Keratinocyte (primary cell): ENCODE measurements around the gene UVSSA. TPM values are rescaled to one million over a fixed set of nuclear protein-coding genes. Genes with fewer than 3 reads are reported as not detected.

Source experiments
- DNase-seq: peaks from one replicate; pipeline ENCODE4 v3.0.0-alpha.2; 2011; ENCODE audit warnings: low read depth, missing footprints, low spot score
- FAIRE-seq: peaks from 2 replicates; lab custom pipeline; 2011; peaks lifted over from hg19 to GRCh38; lab: Jason Lieb, UNC
- H2AFZ ChIP-seq: 2 replicates; pipeline ENCODE4 v1.6.0; 2012; ENCODE audit warnings: low read length, control low read depth, inconsistent platforms; ENCODE audit not compliant: control insufficient read depth
- H3K27ac ChIP-seq: 2 replicates; pipeline ENCODE4 v1.5.1; 2011; ENCODE audit warnings: low read length; ENCODE audit not compliant: control insufficient read depth, insufficient read depth
- H3K27me3 ChIP-seq: 3 replicates; pipeline ENCODE4 v1.6.0; 2011; ENCODE audit warnings: low read length; ENCODE audit not compliant: control insufficient read depth, insufficient read depth; ENCODE audit errors: extremely low read depth
- H3K36me3 ChIP-seq, 2 experiments: 2 replicates in 1 of 2; 3 replicates in 1 of 2; pipeline ENCODE4 v1.5.1; 2011; ENCODE audit warnings: low read length in 2 of 2, mild to moderate bottlenecking in 1 of 2; ENCODE audit not compliant: control insufficient read depth in 2 of 2, insufficient read depth in 2 of 2; ENCODE audit errors: extremely low read depth in 1 of 2
- H3K4me1 ChIP-seq: 3 replicates; pipeline ENCODE4 v1.5.1; 2011; ENCODE audit warnings: low read length; ENCODE audit not compliant: control insufficient read depth, insufficient read depth; ENCODE audit errors: extremely low read depth
- H3K4me2 ChIP-seq: 3 replicates; pipeline ENCODE4 v1.6.0; 2011; ENCODE audit warnings: low read depth, low read length; ENCODE audit not compliant: control insufficient read depth, insufficient read depth; ENCODE audit errors: extremely low read depth
- H3K4me3 ChIP-seq, 3 experiments: fragments of 200-600 bp in 1 of 3; sonication (generic) in 1 of 3; 2 replicates in 2 of 3; 3 replicates in 1 of 3; pipeline ENCODE4 v1.5.1; 2011 to 2016; ENCODE audit warnings: low read length in 3 of 3, mild to moderate bottlenecking in 3 of 3, control low read depth in 2 of 3, inconsistent platforms in 1 of 3, low read depth in 1 of 3, mixed read lengths in 1 of 3, mixed run types in 1 of 3, moderate library complexity in 1 of 3; ENCODE audit not compliant: control insufficient read depth in 2 of 3, insufficient read depth in 2 of 3; ENCODE audit errors: extremely low read depth in 1 of 3
- H3K79me2 ChIP-seq: 2 replicates; pipeline ENCODE4 v1.6.0; 2012; ENCODE audit warnings: low read length; ENCODE audit not compliant: control insufficient read depth, insufficient read depth
- H3K9ac ChIP-seq: 3 replicates; pipeline ENCODE4 v1.6.0; 2011; ENCODE audit warnings: low read length; ENCODE audit not compliant: control insufficient read depth, insufficient read depth; ENCODE audit errors: extremely low read depth
- H3K9me1 ChIP-seq: 3 replicates; pipeline ENCODE4 v1.6.0; 2011; ENCODE audit warnings: low read length; ENCODE audit not compliant: control insufficient read depth, insufficient read depth; ENCODE audit errors: extremely low read depth
- H3K9me3 ChIP-seq: 2 replicates; pipeline ENCODE4 v1.5.1; 2012; ENCODE audit warnings: low read depth, low read length; ENCODE audit not compliant: control insufficient read depth
- H4K20me1 ChIP-seq: 3 replicates; pipeline ENCODE4 v1.6.0; 2011; ENCODE audit warnings: low read length; ENCODE audit not compliant: control insufficient read depth, insufficient read depth; ENCODE audit errors: extremely low read depth
- EZH2 ChIP-seq: IDR thresholded peaks from one replicate; pipeline ENCODE4 v1.6.1; 2012; ENCODE audit warnings: inconsistent platforms, mild to moderate bottlenecking, low read length, moderate library complexity
- dilution Hi-C: fragments of 300-500 bp; cut with MboI; formaldehyde crosslinking; loops from one replicate; pipeline ENCODE4 v1.7.0; 2020; ENCODE audit warnings: low sequenced_read_pairs; ENCODE audit not compliant: extremely low pct_ligation_motif_present
- polyA plus RNA-seq, 5 experiments: library from polyadenylated mRNA; depleted of rRNA in 3 of 5; stranded (reverse) in 3 of 5; stranded (forward) in 1 of 5; unstranded in 1 of 5; fragments of >200 nt; gene quantifications; 1 replicate in 1 of 5; 2 replicates in 3 of 5; 3 replicates in 1 of 5; pipeline versions ENCODE4 v1.2.1 to v1.2.3, GENCODE V29; 2011 to 2012; ENCODE audit warnings: missing spikeins in 2 of 5, low read depth in 1 of 5, low replicate concordance in 1 of 5
- TF ChIP-seq, protein P1 (sequence below), 3 experiments: IDR thresholded peaks in 1 of 3; conservative IDR thresholded peaks in 1 of 3; optimal IDR thresholded peaks in 1 of 3; 2 replicates in 2 of 3; 3 replicates in 1 of 3; pipeline versions ENCODE3 to v1.5.1; 2011; ENCODE audit warnings: low read length in 3 of 3, mild to moderate bottlenecking in 3 of 3, moderate library complexity in 2 of 3, control low read depth in 1 of 3, inconsistent platforms in 1 of 3; ENCODE audit not compliant: insufficient read depth in 2 of 3; ENCODE audit errors: extremely low read depth in 1 of 3

UVSSA gene
- polyA plus RNA-seq, 1 donor (not counting 4 experiments of a cell fraction or from before 2014, with no cell fraction given) = 4.7 TPM

DNA sequence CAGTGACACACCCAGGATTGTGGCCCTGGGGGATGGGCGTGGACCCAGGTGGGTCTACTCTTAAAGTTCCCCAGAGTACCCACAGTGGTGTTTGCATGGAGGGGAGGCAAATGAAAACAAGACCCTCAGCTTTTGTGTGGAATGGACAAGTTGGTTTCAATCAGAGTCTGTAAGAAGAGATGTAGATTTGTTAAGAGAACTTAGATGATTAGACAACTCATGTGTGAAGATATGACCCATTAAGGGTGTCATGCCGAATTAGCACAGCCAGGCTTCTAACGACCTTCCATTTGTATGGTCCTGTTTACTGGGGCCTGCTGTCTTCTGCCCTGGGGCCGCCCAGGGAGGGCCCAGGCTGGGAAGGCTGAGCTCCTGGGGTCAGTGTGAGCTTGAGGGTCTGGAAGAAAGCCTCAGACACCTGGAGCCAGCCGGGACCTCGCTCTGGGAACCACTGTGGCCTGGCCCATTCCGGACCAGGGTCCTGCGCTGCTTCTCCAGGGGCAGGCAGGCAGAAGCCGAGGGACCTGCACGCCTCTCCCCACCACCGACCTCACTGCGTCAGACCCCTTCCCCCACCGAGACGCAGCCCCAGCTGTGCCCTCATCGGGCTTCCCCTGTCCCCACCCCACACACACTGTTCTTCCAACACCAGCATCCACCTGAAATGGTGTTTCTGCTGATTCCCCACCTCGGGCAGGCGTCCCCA, 20.4 kb downstream of the UVSSA start:
- H3K9ac ChIP-seq = no peak overlapping the region
- dilution Hi-C loops = no loop called here
- H3K4me1 ChIP-seq = peaks cover 7% of the 10 kb centered on the region
- H4K20me1 ChIP-seq = no peaks in the 10 kb centered on the region
- H2AFZ ChIP-seq = no peak overlapping the region
- TF ChIP-seq EZH2 = no peak
- TF ChIP-seq, protein P1, sequence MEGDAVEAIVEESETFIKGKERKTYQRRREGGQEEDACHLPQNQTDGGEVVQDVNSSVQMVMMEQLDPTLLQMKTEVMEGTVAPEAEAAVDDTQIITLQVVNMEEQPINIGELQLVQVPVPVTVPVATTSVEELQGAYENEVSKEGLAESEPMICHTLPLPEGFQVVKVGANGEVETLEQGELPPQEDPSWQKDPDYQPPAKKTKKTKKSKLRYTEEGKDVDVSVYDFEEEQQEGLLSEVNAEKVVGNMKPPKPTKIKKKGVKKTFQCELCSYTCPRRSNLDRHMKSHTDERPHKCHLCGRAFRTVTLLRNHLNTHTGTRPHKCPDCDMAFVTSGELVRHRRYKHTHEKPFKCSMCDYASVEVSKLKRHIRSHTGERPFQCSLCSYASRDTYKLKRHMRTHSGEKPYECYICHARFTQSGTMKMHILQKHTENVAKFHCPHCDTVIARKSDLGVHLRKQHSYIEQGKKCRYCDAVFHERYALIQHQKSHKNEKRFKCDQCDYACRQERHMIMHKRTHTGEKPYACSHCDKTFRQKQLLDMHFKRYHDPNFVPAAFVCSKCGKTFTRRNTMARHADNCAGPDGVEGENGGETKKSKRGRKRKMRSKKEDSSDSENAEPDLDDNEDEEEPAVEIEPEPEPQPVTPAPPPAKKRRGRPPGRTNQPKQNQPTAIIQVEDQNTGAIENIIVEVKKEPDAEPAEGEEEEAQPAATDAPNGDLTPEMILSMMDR (optimal IDR thresholded peaks at IDR 0.05 in 1 of 3, IDR thresholded peaks at IDR 0.05 in 1 of 3, conservative IDR thresholded peaks at IDR 0.05 in 1 of 3; ENCODE audit: extremely low read depth in 1 of 3, insufficient read depth in 2 of 3, low read length in 3 of 3) = no peak
- H3K36me3 ChIP-seq = peaks cover 8 to 10% of the 10 kb centered on the region in 2 experiments
- no peaks in the 10 kb centered on the region for H3K79me2 ChIP-seq
- no peak overlapping the region for H3K4me3 ChIP-seq
- H3K9me3 ChIP-seq = no peaks in the 10 kb centered on the region
- FAIRE-seq = no peak
- DNase-seq = no peak
- H3K4me2 ChIP-seq = no peak overlapping the region
- no peaks in the 10 kb centered on the region for H3K27me3 ChIP-seq
- H3K9me1 ChIP-seq = no peaks in the 10 kb centered on the region
- H3K27ac ChIP-seq = no peak overlapping the region

GRCh38 chr4:1367936-1368289, 20.9 kb downstream of the UVSSA start:
- Histone ChIP-seq H3K9ac (no peak overlapping the region), H3K4me2 (no peak overlapping the region), H3K27me3 (no peaks in the 10 kb centered on the region), H3K36me3 (peaks cover 8 to 13% of the 10 kb centered on the region in 2 experiments), H3K79me2 (no peaks in the 10 kb centered on the region), H4K20me1 (no peaks in the 10 kb centered on the region), H3K9me1 (no peaks in the 10 kb centered on the region), H3K9me3 (no peaks in the 10 kb centered on the region), H3K4me1 (peaks cover 7% of the 10 kb centered on the region), H2AFZ (no peak overlapping the region), H3K27ac (no peak overlapping the region), H3K4me3 (no peak overlapping the region)
- dilution Hi-C loops = no loop called here
- DNase-seq = no peak
- TF ChIP-seq, protein P1 (optimal IDR thresholded peaks at IDR 0.05 in 1 of 3, IDR thresholded peaks at IDR 0.05 in 1 of 3, conservative IDR thresholded peaks at IDR 0.05 in 1 of 3; ENCODE audit: extremely low read depth in 1 of 3, insufficient read depth in 2 of 3, low read length in 3 of 3) = no peak
- TF ChIP-seq EZH2 = no peak
- no peak for FAIRE-seq
